ENCODE results near the gene KRTAP2-2.
"Not testable (repeated sequence)": the region's sequence is repeated elsewhere in the genome, so short reads cannot be mapped to it uniquely, and the experiment has no call there.

The KRTAP2-2 gene

GRCh38 chr17:41055130-41055529, at the start of gene KRTAP2-2:
KRTAP2-2 (minus strand) TSS chr17:41055230; CDS start chr17:41055211, 19 bp downstream.
- not testable (repeated sequence) for DNase-seq

GRCh38 chr17:41104386-41105038, 49.5 kb upstream of the KRTAP2-2 start:
- not testable (repeated sequence) for DNase-seq

- no peak for DNase-seq
These were observed 48.9 kb upstream of the KRTAP2-2 start for GRCh38 chr17:41103896-41104295.

GRCh38 chr17:41101586-41102259, 46.7 kb upstream of the KRTAP2-2 start, which contains the start of gene KRTAP4-16:
KRTAP4-16 (minus strand) TSS chr17:41102209; CDS start chr17:41102209, 0 bp downstream.
- DNase-seq: no peak

GRCh38 chr17:41099682-41100480, 44.9 kb upstream of the KRTAP2-2 start:
- DNase-seq: not testable (repeated sequence)

GRCh38 chr17:41098481-41098880, 43.5 kb upstream of the KRTAP2-2 start:
- no peak for DNase-seq

GRCh38 chr17:41098042-41098441, 43.0 kb upstream of the KRTAP2-2 start, which contains the start of gene KRTAP4-8:
KRTAP4-8 (minus strand) TSS chr17:41098142; CDS start chr17:41098084, 58 bp downstream.
- no peak for DNase-seq

- no peak for DNase-seq
These were observed 41.0 kb upstream of the KRTAP2-2 start for GRCh38 chr17:41096055-41096454.

GRCh38 chr17:41088760-41089352, 33.8 kb upstream of the KRTAP2-2 start:
- DNase-seq: not testable (repeated sequence)

- not testable (repeated sequence) for DNase-seq
These were observed 29.2 kb upstream of the KRTAP2-2 start, which contains the start of gene KRTAP4-7 for GRCh38 chr17:41084100-41084856. KRTAP4-7 (plus strand) TSS chr17:41084150; CDS start chr17:41084207, 57 bp downstream.

GRCh38 chr17:41083427-41083826, 28.4 kb upstream of the KRTAP2-2 start:
- not testable (repeated sequence) for DNase-seq

- no peak for DNase-seq
These were observed 27.6 kb upstream of the KRTAP2-2 start for GRCh38 chr17:41082626-41083025.

- no peak for DNase-seq
These were observed 21.8 kb upstream of the KRTAP2-2 start for GRCh38 chr17:41076788-41077187.

- DNase-seq: no peak
These were observed 18.6 kb upstream of the KRTAP2-2 start for GRCh38 chr17:41073676-41074075.

GRCh38 chr17:41071606-41072360, 16.8 kb upstream of the KRTAP2-2 start:
- DNase-seq: no peak

- no peak for DNase-seq
These were observed 14.0 kb upstream of the KRTAP2-2 start for GRCh38 chr17:41069031-41069430.

GRCh38 chr17:41067281-41067680, 12.3 kb upstream of the KRTAP2-2 start:
- DNase-seq: no peak

- no peak for DNase-seq
These were observed 11.0 kb upstream of the KRTAP2-2 start, which contains the start of gene KRTAP2-4 for GRCh38 chr17:41065829-41066624. KRTAP2-4 (minus strand) TSS chr17:41065879; CDS start chr17:41065845, 34 bp downstream.

- not testable (repeated sequence) for DNase-seq
These were observed 10.1 kb upstream of the KRTAP2-2 start for GRCh38 chr17:41065016-41065689.

GRCh38 chr17:41064301-41064700, 9.3 kb upstream of the KRTAP2-2 start:
- no peak for DNase-seq

All from NCI-H2081 treated with DMSO at 0.1 percent for 48 hours (cell line).